Left lung (tissue), 10 donors: Measurements from ENCODE around the gene TBC1D14. TPM values are rescaled to one million over a fixed set of nuclear protein-coding genes. Genes with fewer than 3 reads are reported as not detected.

Source experiments
- ATAC-seq: fragments of 200-7000 bp; cut with Tn5 transposase; one replicate; pipeline ENCODE4 v1.9.1; 2020; ENCODE audit warnings: moderate library complexity
- DNase-seq, 4 donors: peaks; one replicate each; pipeline ENCODE4 v3.0.0-alpha.2; 2013 to 2020
- H3K27ac ChIP-seq, 2 donors: fragments of 200-600 bp; sonication (generic) in 1 of 2; one replicate each; pipeline versions ENCODE4 v1.5.0 to v1.8.0; 2020 to 2021
- H3K27me3 ChIP-seq, 2 donors: fragments of 200-600 bp; sonication (generic) in 1 of 2; one replicate each; pipeline versions ENCODE4 v1.5.0 to v1.8.0; 2020 to 2021
- H3K36me3 ChIP-seq, 2 donors: fragments of 200-600 bp; sonication (generic) in 1 of 2; one replicate each; pipeline versions ENCODE4 v1.5.0 to v1.8.0; 2020 to 2021
- H3K4me1 ChIP-seq, 2 donors: fragments of 200-600 bp; one replicate each; pipeline ENCODE4 v1.8.0; 2021
- H3K4me3 ChIP-seq, 2 donors: fragments of 200-600 bp; sonication (generic) in 1 of 2; one replicate each; pipeline versions ENCODE4 v1.5.0 to v1.8.0; 2020 to 2021; ENCODE audit warnings: mild to moderate bottlenecking in 1 of 2
- H3K9me3 ChIP-seq, 2 donors: fragments of 200-600 bp; sonication (generic) in 1 of 2; one replicate each; pipeline versions ENCODE4 v1.5.0 to v1.8.0; 2020 to 2021
- CTCF ChIP-seq, 2 donors: fragments of 200-600 bp; sonication (generic) in 1 of 2; IDR thresholded peaks; one replicate each; pipeline versions ENCODE4 v1.5.0 to v1.8.0; 2021; ENCODE audit warnings: antibody characterized with exemption in 2 of 2
- intact Hi-C, 2 donors: fragments of 100-400 bp; cut with DNase I; formaldehyde crosslinking; loops; one replicate each; pipeline versions ENCODE4 v1.11.2 to v1.14.2; 2022
- polyA plus RNA-seq, 6 donors: library from polyadenylated mRNA; unstranded; fragments of 120-200 nt; gene quantifications; one replicate each; pipeline ENCODE4 v1.2.1, GENCODE V29; 2013; ENCODE audit not compliant: insufficient read length in 6 of 6
- total RNA-seq, 2 donors: library from RNA; stranded (reverse); fragmentation: NEBNext Ultra II Directional; extraction: Animal tissue kit (Norgen Biotek cat#: 25700); gene quantifications; one replicate each; pipeline ENCODE4 v1.2.1, GENCODE V29; 2021
- donor health status: DM: no; HTN: yes; CAD: no.
- donor health status: DM: no; HTN: no; CAD: no.

The TBC1D14 gene
- total and polyA plus RNA-seq, 8 donors = 39.2 to 73.4 (median 45.1) TPM

DNA sequence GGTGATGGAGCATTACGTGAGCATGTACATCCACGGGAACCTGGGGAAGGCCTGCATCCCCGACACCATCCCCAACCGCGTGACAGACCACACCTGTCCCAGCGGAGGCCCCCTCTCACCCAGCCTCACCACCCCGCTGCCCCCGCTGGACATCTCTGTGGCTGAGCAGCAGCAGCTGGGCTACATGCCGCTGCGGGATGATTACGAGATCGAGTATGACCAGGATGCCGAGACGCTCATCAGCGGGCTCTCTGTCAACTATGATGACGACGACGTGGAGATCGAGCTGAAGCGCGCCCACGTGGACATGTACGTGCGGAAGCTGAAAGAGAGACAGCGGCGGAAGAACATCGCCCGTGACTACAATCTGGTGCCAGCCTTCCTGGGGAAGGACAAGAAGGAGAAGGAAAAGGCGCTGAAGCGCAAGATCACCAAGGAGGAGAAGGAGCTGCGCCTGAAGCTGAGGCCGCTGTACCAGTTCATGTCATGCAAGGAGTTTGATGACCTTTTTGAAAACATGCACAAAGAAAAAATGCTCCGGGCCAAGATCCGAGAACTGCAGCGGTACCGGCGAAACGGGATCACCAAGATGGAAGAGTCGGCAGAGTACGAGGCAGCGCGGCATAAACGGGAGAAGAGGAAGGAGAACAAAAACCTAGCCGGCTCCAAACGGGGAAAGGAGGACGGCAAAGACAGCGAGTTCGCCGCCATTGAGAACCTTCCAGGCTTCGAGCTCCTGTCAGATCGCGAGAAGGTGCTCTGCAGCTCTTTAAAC, 144.7 kb downstream of the TBC1D14 start:
- intact Hi-C loops = no loop called here
- DNase-seq = peak in 1 of 4 donors; percentile 61
- Histone ChIP-seq H3K9me3 (no peaks in the 10 kb centered on the region), H3K4me1 (peaks cover 6 to 55% of the 10 kb centered on the region in 2 donors), H3K36me3 (peaks cover 0 to 66% of the 10 kb centered on the region in 2 donors), H3K4me3 (no peak overlapping the region), H3K27ac (no peak overlapping the region), H3K27me3 (no peaks in the 10 kb centered on the region)
- no peak for TF ChIP-seq CTCF (IDR thresholded peaks at IDR 0.05)
- no peak for ATAC-seq

DNA sequence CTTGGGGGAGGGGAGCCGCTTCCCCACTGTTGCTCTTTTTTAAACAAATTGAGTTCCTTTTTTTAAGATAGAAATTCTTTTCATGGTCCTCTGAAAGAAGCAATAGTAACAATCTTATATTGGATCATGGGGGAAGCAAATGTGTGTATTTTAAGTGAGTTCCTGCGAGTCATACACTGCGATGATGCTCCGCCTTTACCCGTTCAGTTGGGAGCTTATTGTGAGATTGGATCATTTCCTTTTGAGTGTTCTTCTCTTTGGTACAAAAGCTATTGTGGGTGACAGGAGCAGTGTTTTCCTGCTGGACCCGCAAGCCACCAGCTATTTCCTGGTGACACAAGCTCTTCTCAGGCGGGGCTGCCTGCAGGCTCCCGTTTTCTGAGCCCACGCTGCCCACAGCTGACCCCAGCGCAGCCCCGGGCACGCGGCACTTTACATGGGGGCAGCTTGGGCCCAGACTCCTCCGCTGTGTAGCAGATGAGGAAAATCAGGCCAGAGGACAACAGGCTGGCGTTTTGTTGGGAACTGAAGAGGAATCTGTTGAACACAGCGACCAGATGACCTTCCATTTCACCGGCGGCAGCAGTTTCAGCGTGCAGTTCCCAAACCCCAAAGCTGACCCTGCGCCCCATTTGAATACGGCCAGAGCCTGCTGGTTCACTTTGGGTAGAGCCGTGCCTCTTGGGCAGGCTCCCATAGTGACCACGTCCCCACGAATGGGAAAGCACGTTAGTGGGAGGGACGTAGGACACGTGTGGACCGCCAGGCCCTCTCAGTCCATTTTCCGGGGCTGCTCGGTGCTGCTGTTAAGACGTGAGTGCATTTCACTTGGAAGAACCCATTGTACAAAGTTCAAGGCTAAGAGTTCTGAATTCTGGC, 145.7 kb downstream of the TBC1D14 start:
- peaks cover 6 to 62% of the 10 kb centered on the region in 2 donors for H3K4me1 ChIP-seq
- no peak overlapping the region for H3K27ac ChIP-seq
- intact Hi-C loops = no loop called here
- no peak for TF ChIP-seq CTCF (IDR thresholded peaks at IDR 0.05)
- H3K4me3 ChIP-seq = no peak overlapping the region
- no peaks in the 10 kb centered on the region for H3K27me3 ChIP-seq
- peaks cover 0 to 73% of the 10 kb centered on the region in 2 donors for H3K36me3 ChIP-seq
- DNase-seq (peak in 1 of 4 donors; percentile 58), ATAC-seq (no peak)
- H3K9me3 ChIP-seq = no peaks in the 10 kb centered on the region

GRCh38 chr4:7055990-7056325, 146.3 kb downstream of the TBC1D14 start:
- H3K4me3 ChIP-seq = no peak overlapping the region
- H3K4me1 ChIP-seq = peaks cover 6 to 65% of the 10 kb centered on the region in 2 donors
- ATAC-seq = no peak
- H3K27me3 ChIP-seq = no peaks in the 10 kb centered on the region
- H3K36me3 ChIP-seq = peaks cover 0 to 73% of the 10 kb centered on the region in 2 donors
- no peak overlapping the region for H3K27ac ChIP-seq
- no peak for TF ChIP-seq CTCF (IDR thresholded peaks at IDR 0.05)
- intact Hi-C loops = no loop called here
- no peaks in the 10 kb centered on the region for H3K9me3 ChIP-seq
- DNase-seq = peak in 1 of 4 donors; percentile 48

DNA sequence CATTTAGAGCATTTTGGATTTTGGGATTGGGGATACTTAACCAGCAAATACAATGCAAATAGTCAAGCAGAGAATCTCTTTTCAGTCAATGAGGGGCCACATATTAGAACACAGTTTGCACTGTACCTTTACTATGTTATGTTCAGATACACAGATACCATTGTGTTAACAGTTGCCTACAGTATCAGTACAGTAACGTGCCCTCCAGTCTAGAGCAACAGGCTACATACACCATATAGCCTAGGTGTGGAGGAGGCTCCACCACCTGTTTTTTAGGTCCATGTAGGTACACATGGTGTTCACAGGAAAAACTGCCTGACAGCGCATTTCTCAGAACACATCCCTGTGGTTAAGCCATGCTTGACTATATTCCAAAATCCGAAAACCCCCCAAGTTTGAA, 149.2 kb downstream of the TBC1D14 start:
- Histone ChIP-seq H3K4me3 (no peak overlapping the region), H3K9me3 (no peaks in the 10 kb centered on the region), H3K27ac (no peak overlapping the region), H3K27me3 (no peaks in the 10 kb centered on the region), H3K4me1 (peaks cover 0 to 50% of the 10 kb centered on the region in 2 donors), H3K36me3 (peaks cover 0 to 92% of the 10 kb centered on the region in 2 donors)
- intact Hi-C loops = no loop called here
- no peak for TF ChIP-seq CTCF (IDR thresholded peaks at IDR 0.05)
- ATAC-seq (no peak), DNase-seq (no peak)

GRCh38 chr4:7059662-7060061, 150.0 kb downstream of the TBC1D14 start:
- Histone ChIP-seq H3K4me1 (peaks cover 0 to 45% of the 10 kb centered on the region in 2 donors), H3K27ac (peak overlapping the region in 1 of 2 donors; percentile 68), H3K9me3 (no peaks in the 10 kb centered on the region), H3K36me3 (peaks cover 0 to 90% of the 10 kb centered on the region in 2 donors), H3K4me3 (no peak overlapping the region), H3K27me3 (no peaks in the 10 kb centered on the region)
- no peak for TF ChIP-seq CTCF (IDR thresholded peaks at IDR 0.05)
- ATAC-seq (no peak), DNase-seq (no peak)
- intact Hi-C loops = no loop called here
